GM19468 (cell line): ENCODE measurements around the gene SLFN5.
"Not testable (repeated sequence)": the region's sequence is repeated elsewhere in the genome, so short reads cannot be mapped to it uniquely, and the experiment has no call there.

Source experiments
- ATAC-seq: cut with Tn5 transposase; IDR thresholded peaks from one replicate; pipeline ENCODE4 v1.9.1; 2021; ENCODE audit warnings: mild to moderate bottlenecking, moderate library complexity, moderate number of reproducible peaks; ENCODE audit not compliant: unreplicated experiment; ENCODE audit errors: extremely low read depth

The SLFN5 gene

GRCh38 chr17:35240861-35241260 lies 2.0 kb upstream of the SLFN5 start:
- no peak for ATAC-seq

GRCh38 chr17:35241520-35241919 lies 1.4 kb upstream of the SLFN5 start:
- no peak for ATAC-seq

- ATAC-seq, result no peak
Measured at GRCh38 chr17:35242158-35242804, 591 bp upstream of the SLFN5 start.

GRCh38 chr17:35243561-35244340 lies 879 bp downstream of the SLFN5 start:
- no peak for ATAC-seq

GRCh38 chr17:35244341-35245195 lies 1.7 kb downstream of the SLFN5 start:
- peak; percentile 37 for ATAC-seq

- ATAC-seq, result no peak
Measured at GRCh38 chr17:35245196-35245486, 2.3 kb downstream of the SLFN5 start.

- ATAC-seq, result no peak
Measured at GRCh38 chr17:35252651-35253050, 9.8 kb downstream of the SLFN5 start.

- no peak for ATAC-seq
Measured at GRCh38 chr17:35254107-35254773, 11.4 kb downstream of the SLFN5 start.

GRCh38 chr17:35255316-35255715 lies 12.4 kb downstream of the SLFN5 start:
- no peak for ATAC-seq

GRCh38 chr17:35256629-35257028 lies 13.8 kb downstream of the SLFN5 start:
- no peak for ATAC-seq

- ATAC-seq, result no peak
Measured at GRCh38 chr17:35257208-35257659, 14.4 kb downstream of the SLFN5 start.

GRCh38 chr17:35259001-35259400 lies 16.1 kb downstream of the SLFN5 start:
- ATAC-seq, result no peak

GRCh38 chr17:35265071-35265470 lies 22.2 kb downstream of the SLFN5 start:
- ATAC-seq, result no peak

GRCh38 chr17:35265566-35266141 lies 22.8 kb downstream of the SLFN5 start:
- no peak for ATAC-seq

- not testable (repeated sequence) for ATAC-seq
Measured at GRCh38 chr17:35274167-35275066, 31.5 kb downstream of the SLFN5 start.

GRCh38 chr17:35278454-35278853 lies 35.6 kb downstream of the SLFN5 start:
- ATAC-seq, result not testable (repeated sequence)

GRCh38 chr17:35278876-35279275 lies 36.0 kb downstream of the SLFN5 start:
- not testable (repeated sequence) for ATAC-seq

GRCh38 chr17:35283767-35284166 lies 40.9 kb downstream of the SLFN5 start:
- ATAC-seq, result no peak

- ATAC-seq, result no peak
Measured at GRCh38 chr17:35284955-35285354, 42.1 kb downstream of the SLFN5 start.
